Activated naive CD8-positive, alpha-beta T cell treated with anti-CD3 and anti-CD28 coated beads for 36 hours (primary cell): ENCODE data around the gene CCDC187. TPM values are rescaled to one million over a fixed set of nuclear protein-coding genes. Genes with fewer than 3 reads are reported as not detected.

ENCODE experiments used
- DNase-seq: peaks from one replicate; pipeline ENCODE4 v3.0.0; 2021
- H3K27ac Mint-ChIP-seq: one replicate; pipeline ENCODE4 v1.8.0; 2022; ENCODE audit warnings: mild to moderate bottlenecking, moderate library complexity, mixed read lengths
- H3K27me3 Mint-ChIP-seq: one replicate; pipeline ENCODE4 v1.8.0; 2022; ENCODE audit warnings: mild to moderate bottlenecking, mixed read lengths
- H3K36me3 Mint-ChIP-seq: one replicate; pipeline ENCODE4 v1.8.0; 2021; ENCODE audit warnings: mild to moderate bottlenecking, mixed read lengths
- H3K4me1 Mint-ChIP-seq: one replicate; pipeline ENCODE4 v1.8.0; 2021; ENCODE audit warnings: mixed read lengths
- H3K4me3 Mint-ChIP-seq: one replicate; pipeline ENCODE4 v1.8.0; 2022; ENCODE audit warnings: mild to moderate bottlenecking, moderate library complexity, mixed read lengths
- H3K9me3 Mint-ChIP-seq: one replicate; pipeline ENCODE4 v1.8.0; 2022; ENCODE audit warnings: mixed read lengths
- total RNA-seq, 2 experiments: library from RNA; stranded (reverse); gene quantifications; one replicate each; pipeline ENCODE4 v1.2.3, GENCODE V29; 2021

CCDC187 gene
- total RNA-seq, 2 experiments from 2014 or later, result not detected

DNA sequence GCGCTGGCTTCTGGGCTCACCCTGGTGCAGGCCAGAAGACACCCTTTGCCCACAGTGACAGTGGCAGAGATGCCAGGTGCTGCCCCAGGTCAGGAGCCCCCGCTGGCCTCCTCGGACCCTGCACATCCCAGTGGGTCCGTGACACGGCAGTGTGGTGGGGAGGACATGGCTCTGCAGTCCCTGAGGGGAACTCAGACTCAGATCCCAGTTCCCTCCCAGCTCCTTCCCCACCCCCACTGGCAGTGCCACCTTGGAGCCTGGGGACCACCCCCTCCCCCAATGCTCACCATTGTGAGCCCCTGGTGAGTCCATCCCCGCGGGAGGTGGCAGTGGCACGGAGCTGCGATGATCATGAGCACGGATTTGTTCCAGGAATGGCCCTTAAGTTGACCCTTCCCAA is 562 bp upstream of the CCDC187 start:
- no peaks in the 10 kb centered on the region for H3K27me3 Mint-ChIP-seq
- no peak overlapping the region for H3K27ac Mint-ChIP-seq
- no peak for DNase-seq
- H3K9me3 Mint-ChIP-seq, result no peaks in the 10 kb centered on the region
- no peaks in the 10 kb centered on the region for H3K36me3 Mint-ChIP-seq
- peaks cover 2% of the 10 kb centered on the region for H3K4me1 Mint-ChIP-seq
- no peak overlapping the region for H3K4me3 Mint-ChIP-seq

DNA sequence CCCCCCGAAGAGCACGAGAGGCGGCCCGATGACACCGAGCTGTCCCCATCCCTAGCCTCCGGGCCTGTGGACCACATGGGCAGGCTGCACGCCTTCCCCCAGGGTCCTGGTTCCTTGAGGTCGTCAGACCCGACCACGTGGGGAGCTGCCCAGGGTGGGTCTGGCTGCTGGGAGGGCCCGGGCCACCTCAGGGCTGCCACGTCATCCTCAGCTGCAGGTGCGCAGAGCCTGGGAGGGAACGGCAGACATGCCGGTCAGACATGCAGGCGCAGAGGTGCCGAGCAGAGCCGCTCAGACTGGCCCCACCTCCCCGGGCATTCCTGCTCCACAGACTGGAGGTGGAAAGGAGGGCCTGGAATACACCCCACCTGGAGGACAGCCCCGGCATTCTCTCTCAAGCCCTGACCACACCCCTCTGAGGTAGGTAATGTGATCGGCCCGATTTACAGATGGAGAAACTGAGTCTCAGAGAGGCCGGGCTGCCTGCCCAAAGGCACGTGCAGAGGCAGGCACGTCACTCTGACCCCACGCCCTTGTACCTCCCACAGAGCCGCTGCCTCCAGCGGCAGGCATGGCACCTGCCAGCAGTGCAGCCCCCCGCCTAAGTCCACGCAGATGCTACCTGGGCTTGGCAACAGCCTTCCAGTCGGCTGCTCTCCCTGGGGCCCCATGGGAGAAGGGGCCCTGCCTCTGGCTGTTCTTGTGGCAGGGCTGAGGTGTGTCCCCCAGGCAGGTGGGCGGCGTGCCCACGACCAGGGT is 649 bp downstream of the CCDC187 start:
- no peak for DNase-seq
- Mint-ChIP-seq H3K36me3 (no peaks in the 10 kb centered on the region), H3K4me3 (no peak overlapping the region), H3K4me1 (peaks cover 2% of the 10 kb centered on the region), H3K27me3 (no peaks in the 10 kb centered on the region), H3K27ac (no peak overlapping the region), H3K9me3 (no peaks in the 10 kb centered on the region)

GRCh38 chr9:136302527-136302926 is 1.4 kb downstream of the CCDC187 start:
- Mint-ChIP-seq H3K36me3 (no peaks in the 10 kb centered on the region), H3K9me3 (no peaks in the 10 kb centered on the region), H3K27ac (no peak overlapping the region), H3K27me3 (no peaks in the 10 kb centered on the region), H3K4me1 (peaks cover 2% of the 10 kb centered on the region), H3K4me3 (no peak overlapping the region)
- DNase-seq, result no peak

DNA sequence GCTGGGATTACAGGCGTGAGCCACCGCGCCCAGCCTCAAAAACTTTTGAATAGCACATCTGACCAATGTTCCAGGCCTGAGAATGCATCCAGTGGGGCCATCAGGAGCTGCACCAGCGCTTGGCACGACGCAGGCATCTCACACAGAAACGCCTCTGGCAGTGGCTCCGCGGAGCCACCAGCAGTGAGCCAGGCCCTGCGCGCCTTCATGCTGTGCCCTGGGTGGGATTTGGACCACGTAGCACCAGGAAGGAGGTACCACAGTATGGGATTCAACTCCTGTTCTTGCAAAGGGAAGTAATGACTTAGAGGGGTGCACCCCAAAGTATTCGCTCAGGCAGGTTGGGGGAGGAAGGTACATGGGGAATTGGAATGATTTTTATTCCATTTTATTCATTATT is 3.0 kb downstream of the CCDC187 start:
- Mint-ChIP-seq H3K27ac (no peak overlapping the region), H3K36me3 (no peaks in the 10 kb centered on the region), H3K4me1 (no peaks in the 10 kb centered on the region), H3K27me3 (no peaks in the 10 kb centered on the region), H3K4me3 (no peak overlapping the region), H3K9me3 (no peaks in the 10 kb centered on the region)
- no peak for DNase-seq

- DNase-seq, result no peak
- Mint-ChIP-seq H3K36me3 (no peaks in the 10 kb centered on the region), H3K27me3 (no peaks in the 10 kb centered on the region), H3K9me3 (no peaks in the 10 kb centered on the region), H3K4me1 (no peaks in the 10 kb centered on the region), H3K4me3 (no peak overlapping the region), H3K27ac (no peak overlapping the region)
Observed at GRCh38 chr9:136300016-136300545, 3.8 kb downstream of the CCDC187 start.

GRCh38 chr9:136299541-136299940 is 4.4 kb downstream of the CCDC187 start:
- no peak overlapping the region for H3K27ac Mint-ChIP-seq
- H3K4me1 Mint-ChIP-seq, result no peaks in the 10 kb centered on the region
- H3K9me3 Mint-ChIP-seq, result no peaks in the 10 kb centered on the region
- DNase-seq, result no peak
- H3K4me3 Mint-ChIP-seq, result no peak overlapping the region
- H3K36me3 Mint-ChIP-seq, result no peaks in the 10 kb centered on the region
- H3K27me3 Mint-ChIP-seq, result no peaks in the 10 kb centered on the region

- Mint-ChIP-seq H3K4me3 (no peak overlapping the region), H3K27me3 (no peaks in the 10 kb centered on the region)
Observed at GRCh38 chr9:136299116-136299515, 4.8 kb downstream of the CCDC187 start.

DNA sequence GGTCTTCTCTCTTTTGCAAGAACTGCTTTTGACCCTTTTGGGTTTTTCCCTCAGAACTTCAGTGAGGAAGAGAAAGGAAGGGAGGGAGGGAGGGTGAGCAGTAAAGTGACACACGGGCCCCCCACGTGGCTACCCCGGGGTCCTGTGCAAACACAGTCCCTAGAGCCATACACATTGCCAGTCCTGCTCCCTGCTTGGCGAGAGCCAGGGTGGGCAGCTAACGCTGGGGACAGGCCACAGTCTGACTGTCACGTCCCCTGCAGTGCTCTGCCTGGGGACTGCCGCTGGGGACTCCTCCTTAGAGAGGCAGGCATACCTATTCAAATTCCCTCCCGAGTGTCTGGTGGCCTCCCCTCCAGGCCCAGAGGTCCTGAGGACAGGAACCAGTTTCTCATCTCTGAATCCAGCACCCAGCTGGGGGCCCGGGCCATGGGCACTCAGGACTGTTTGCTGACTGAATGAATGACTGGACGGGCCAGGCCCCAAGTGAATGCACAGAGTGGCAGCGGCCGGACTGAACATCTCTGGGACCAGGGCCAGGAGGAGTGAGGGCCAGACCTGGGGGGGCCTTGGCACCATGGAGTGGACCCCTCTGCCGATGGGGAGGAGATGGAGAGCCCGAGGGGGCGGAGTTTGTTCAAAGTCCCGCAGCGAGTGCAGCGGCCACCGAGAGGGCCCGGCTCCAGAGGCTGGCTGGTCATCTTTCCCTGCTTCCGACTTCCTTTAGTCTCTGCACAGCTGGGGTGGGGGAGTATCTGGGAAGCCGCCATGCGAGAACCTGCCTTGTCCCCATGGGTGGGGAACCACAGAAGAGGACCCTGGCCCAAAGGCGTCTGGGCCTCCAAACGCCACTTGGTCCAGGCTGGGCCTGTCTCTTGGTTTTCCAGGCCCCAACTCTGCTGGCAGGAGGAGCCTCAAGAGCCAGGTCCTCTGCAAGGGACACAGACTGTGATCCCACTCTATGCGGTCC is 5.8 kb downstream of the CCDC187 start:
- Mint-ChIP-seq H3K36me3 (no peaks in the 10 kb centered on the region), H3K27me3 (no peaks in the 10 kb centered on the region), H3K4me3 (no peak overlapping the region), H3K9me3 (no peaks in the 10 kb centered on the region), H3K27ac (no peak overlapping the region), H3K4me1 (no peaks in the 10 kb centered on the region)
- no peak for DNase-seq

More at GRCh38 chr9:136299116-136299515, 4.8 kb downstream of the CCDC187 start:
- Mint-ChIP-seq H3K4me1 (no peaks in the 10 kb centered on the region), H3K27ac (no peak overlapping the region), H3K36me3 (no peaks in the 10 kb centered on the region), H3K9me3 (no peaks in the 10 kb centered on the region)
- DNase-seq, result no peak

GRCh38 chr9:136297016-136297691 is 6.7 kb downstream of the CCDC187 start:
- Mint-ChIP-seq H3K36me3 (no peaks in the 10 kb centered on the region), H3K27me3 (no peaks in the 10 kb centered on the region), H3K4me1 (no peaks in the 10 kb centered on the region), H3K4me3 (no peak overlapping the region), H3K9me3 (no peaks in the 10 kb centered on the region), H3K27ac (no peak overlapping the region)
- DNase-seq, result no peak

GRCh38 chr9:136296434-136297015 is 7.4 kb downstream of the CCDC187 start:
- Mint-ChIP-seq H3K4me3 (no peak overlapping the region), H3K9me3 (no peaks in the 10 kb centered on the region), H3K36me3 (no peaks in the 10 kb centered on the region), H3K4me1 (no peaks in the 10 kb centered on the region), H3K27me3 (no peaks in the 10 kb centered on the region), H3K27ac (no peak overlapping the region)
- no peak for DNase-seq

GRCh38 chr9:136295542-136296433 is 8.1 kb downstream of the CCDC187 start:
- Mint-ChIP-seq H3K27me3 (no peaks in the 10 kb centered on the region), H3K9me3 (no peaks in the 10 kb centered on the region), H3K27ac (no peak overlapping the region), H3K4me1 (no peaks in the 10 kb centered on the region), H3K36me3 (no peaks in the 10 kb centered on the region), H3K4me3 (no peak overlapping the region)
- DNase-seq, result no peak

- no peak overlapping the region for H3K4me3 Mint-ChIP-seq
Observed at GRCh38 chr9:136295055-136295454, 8.8 kb downstream of the CCDC187 start.

GRCh38 chr9:136294437-136294836 is 9.5 kb downstream of the CCDC187 start:
- no peaks in the 10 kb centered on the region for H3K27me3 Mint-ChIP-seq
- no peak overlapping the region for H3K4me3 Mint-ChIP-seq
- DNase-seq, result no peak
- H3K4me1 Mint-ChIP-seq, result no peaks in the 10 kb centered on the region
- H3K36me3 Mint-ChIP-seq, result no peaks in the 10 kb centered on the region
- no peaks in the 10 kb centered on the region for H3K9me3 Mint-ChIP-seq
- H3K27ac Mint-ChIP-seq, result no peak overlapping the region

More at GRCh38 chr9:136295055-136295454, 8.8 kb downstream of the CCDC187 start:
- no peaks in the 10 kb centered on the region for H3K4me1 Mint-ChIP-seq
- no peak overlapping the region for H3K27ac Mint-ChIP-seq
- no peak for DNase-seq
- no peaks in the 10 kb centered on the region for H3K27me3 Mint-ChIP-seq
- H3K9me3 Mint-ChIP-seq, result no peaks in the 10 kb centered on the region
- H3K36me3 Mint-ChIP-seq, result no peaks in the 10 kb centered on the region
